HG03045 (cell line): Measurements from ENCODE around the gene SURF1.
A peak's percentile ranks its signal among the peaks of the same experiment; 100 is the strongest.
"Not testable (repeated sequence)": the region's sequence is repeated elsewhere in the genome, so short reads cannot be mapped to it uniquely, and the experiment has no call there.

Source experiments
- ATAC-seq: cut with Tn5 transposase; IDR thresholded peaks from one replicate; pipeline ENCODE4 v1.9.1; 2021; ENCODE audit warnings: mild to moderate bottlenecking, moderate library complexity; ENCODE audit not compliant: unreplicated experiment

The SURF1 gene

GRCh38 chr9:133384736-133385321 is 28.5 kb upstream of the SURF1 start:
- ATAC-seq: no peak

GRCh38 chr9:133383438-133383837 is 27.2 kb upstream of the SURF1 start:
- no peak for ATAC-seq

- ATAC-seq: no peak
These were observed 26.3 kb upstream of the SURF1 start for GRCh38 chr9:133382507-133383141.

- no peak for ATAC-seq
These were observed 24.4 kb upstream of the SURF1 start for GRCh38 chr9:133380734-133381133.

GRCh38 chr9:133379153-133380086 is 23.1 kb upstream of the SURF1 start:
- no peak for ATAC-seq

GRCh38 chr9:133378408-133378962 is 22.2 kb upstream of the SURF1 start:
- ATAC-seq: no peak

GRCh38 chr9:133377721-133378216 is 21.5 kb upstream of the SURF1 start:
- ATAC-seq: no peak

- ATAC-seq: not testable (repeated sequence)
These were observed 21.0 kb upstream of the SURF1 start for GRCh38 chr9:133377280-133377679.

- ATAC-seq: peak; percentile 87
These were observed 19.7 kb upstream of the SURF1 start, which contains the start of the genes STKLD1 and SURF4 for GRCh38 chr9:133375724-133376654. TSS of gene STKLD1 (plus strand) at chr9:133376366. CDS start at chr9:133376474, 108 bp downstream. TSS of gene SURF4 (minus strand) at chr9:133376060. CDS start at chr9:133375969, 91 bp downstream.

- ATAC-seq: peak; percentile 15
These were observed 18.9 kb upstream of the SURF1 start for GRCh38 chr9:133375116-133375723.

GRCh38 chr9:133374612-133375115 is 18.4 kb upstream of the SURF1 start:
- ATAC-seq: no peak

- no peak for ATAC-seq
These were observed 15.9 kb upstream of the SURF1 start for GRCh38 chr9:133372144-133372543.

GRCh38 chr9:133371261-133371711 is 15.0 kb upstream of the SURF1 start:
- ATAC-seq: no peak

GRCh38 chr9:133370685-133371084 is 14.4 kb upstream of the SURF1 start:
- no peak for ATAC-seq

- no peak for ATAC-seq
These were observed 13.6 kb upstream of the SURF1 start for GRCh38 chr9:133369933-133370332.

GRCh38 chr9:133369422-133369821 is 13.1 kb upstream of the SURF1 start:
- ATAC-seq: no peak

GRCh38 chr9:133368249-133368881 is 12.1 kb upstream of the SURF1 start:
- ATAC-seq: no peak

GRCh38 chr9:133367778-133368177 is 11.5 kb upstream of the SURF1 start:
- no peak for ATAC-seq

- ATAC-seq: no peak
These were observed 10.9 kb upstream of the SURF1 start for GRCh38 chr9:133367221-133367620.
